HG03103 (cell line): ENCODE measurements around the gene SEM1.
"Not testable (repeated sequence)": the region's sequence is repeated elsewhere in the genome, so short reads cannot be mapped to it uniquely, and the experiment has no call there.

Experiments used
- ATAC-seq: cut with Tn5 transposase; IDR thresholded peaks from one replicate; pipeline ENCODE4 v1.9.1; 2021; ENCODE audit warnings: low read depth; ENCODE audit not compliant: unreplicated experiment

Gene SEM1

DNA sequence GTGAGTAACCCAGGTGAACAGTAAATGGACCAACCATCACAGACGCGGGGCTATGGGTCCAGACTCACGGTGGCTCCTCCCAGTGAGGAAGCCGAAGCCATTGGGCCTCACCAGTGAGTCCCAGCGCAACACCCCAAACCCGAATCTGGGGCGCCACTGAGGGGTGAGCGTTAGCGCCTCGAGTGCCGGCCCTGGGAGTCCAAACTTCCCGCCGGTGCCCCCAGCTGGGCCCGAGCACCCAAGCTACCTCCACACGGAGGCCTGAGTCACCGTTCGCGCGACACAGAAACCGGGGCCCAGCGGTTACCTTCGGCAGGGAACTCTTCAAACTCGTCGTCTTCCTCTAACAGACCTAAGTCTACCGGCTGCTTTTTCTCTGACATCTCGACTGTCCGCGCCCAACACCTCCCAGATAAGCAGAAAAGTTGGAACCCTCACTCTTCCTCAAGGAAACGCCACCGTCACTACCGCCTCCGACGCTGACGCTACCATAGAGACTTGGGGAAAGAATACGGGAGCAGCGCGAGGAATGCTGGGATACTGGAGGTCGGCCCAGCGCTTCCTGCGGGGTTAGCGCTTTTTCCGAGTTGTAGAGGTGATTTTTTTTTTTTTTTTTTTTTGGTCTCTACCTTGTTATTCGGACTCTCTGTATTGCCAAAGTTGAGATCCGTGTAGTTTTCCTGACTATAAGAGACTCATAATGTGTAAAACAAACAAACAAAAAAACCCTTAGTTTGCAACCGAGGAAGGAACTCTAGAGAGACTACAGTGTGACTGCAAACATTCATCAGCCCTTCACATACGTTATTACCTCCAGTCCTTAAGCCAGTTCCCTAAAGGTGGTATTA is at the start of gene SEM1:
Gene SEM1 (minus strand): TSS at position 466 of the 848 bp plus-strand sequence. CDS start 83 bp downstream, at position 383.
- ATAC-seq: peak; percentile 82

DNA sequence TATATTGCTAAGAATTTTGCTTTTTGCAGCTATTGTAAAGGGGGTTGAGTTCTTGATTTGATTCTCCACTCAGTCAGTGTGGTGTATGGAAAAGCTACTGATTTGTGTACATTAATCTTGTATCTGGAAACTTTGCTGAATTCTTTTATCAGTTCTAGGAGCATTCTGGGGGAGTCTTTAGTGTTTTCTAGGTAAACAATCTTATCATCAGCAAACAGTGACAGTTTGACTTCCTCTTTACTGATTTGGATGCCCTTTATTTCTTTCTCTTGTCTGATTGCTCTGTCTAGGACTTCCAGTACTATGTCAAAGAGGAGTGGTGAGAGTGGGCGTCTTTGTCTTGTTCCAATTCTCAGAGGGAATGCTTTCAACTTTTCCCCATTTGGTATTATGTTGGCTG is 48.2 kb upstream of the SEM1 start:
- not testable (repeated sequence) for ATAC-seq

GRCh38 chr7:96747418-96747940 is 37.8 kb upstream of the SEM1 start:
- ATAC-seq: no peak

DNA sequence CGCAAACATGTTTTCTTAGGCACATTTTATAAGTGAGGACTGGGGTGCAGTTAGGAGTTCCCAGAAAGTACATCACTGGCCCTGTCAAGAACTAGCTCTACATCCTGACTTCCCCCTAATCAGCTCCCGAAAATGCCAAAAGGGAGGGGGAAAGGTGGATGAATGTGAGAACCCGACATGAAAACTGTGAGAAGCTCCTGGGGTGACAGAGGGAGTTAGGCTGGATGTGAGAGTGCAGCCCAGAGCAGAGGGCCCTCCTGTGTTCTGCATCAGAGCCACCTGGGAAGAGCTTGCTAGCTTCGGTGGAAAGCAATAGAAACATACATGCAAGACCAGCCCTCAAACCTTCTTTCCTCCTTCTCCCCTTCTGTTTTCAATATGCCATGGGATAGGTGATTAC is 30.5 kb upstream of the SEM1 start:
- no peak for ATAC-seq

GRCh38 chr7:96739609-96740008 is 30.0 kb upstream of the SEM1 start:
- ATAC-seq: no peak

DNA sequence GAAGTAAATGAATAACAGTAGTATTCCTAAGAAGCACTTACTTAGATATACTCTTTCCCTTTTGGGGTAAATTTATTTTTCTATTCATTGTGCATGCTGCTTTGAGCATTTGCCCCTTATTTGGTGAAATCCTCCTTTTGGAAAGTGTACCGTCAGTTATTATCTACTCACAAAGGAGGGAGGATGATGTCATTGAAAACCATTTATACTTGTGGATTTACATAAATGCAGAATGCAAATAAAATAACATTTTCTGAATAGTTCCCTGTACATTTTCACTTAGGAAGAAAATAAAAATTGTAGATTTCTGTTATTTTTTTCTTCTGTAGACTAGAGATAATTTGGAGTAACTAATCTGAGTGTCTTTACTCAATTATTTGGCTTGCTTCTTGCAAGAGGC is 29.5 kb upstream of the SEM1 start:
- ATAC-seq: no peak

DNA sequence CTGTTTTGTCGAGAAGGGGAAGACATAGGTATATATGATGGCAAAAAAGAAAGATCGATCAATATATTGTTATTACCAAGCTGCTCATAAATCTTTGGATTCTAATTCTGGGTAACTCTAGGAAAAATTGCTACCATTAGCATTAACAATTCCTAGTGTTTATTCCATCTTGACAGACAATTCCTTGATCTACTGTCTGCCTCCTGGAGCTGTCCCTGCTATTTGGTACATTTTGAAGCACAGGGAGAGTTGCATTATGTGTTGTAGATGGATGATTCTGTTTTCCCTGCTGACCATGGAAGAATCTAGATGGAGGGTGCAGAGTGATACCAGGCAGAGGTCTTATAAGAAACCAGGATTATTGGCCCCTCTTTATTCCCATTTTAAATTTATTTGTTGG is 29.1 kb upstream of the SEM1 start:
- ATAC-seq: no peak

DNA sequence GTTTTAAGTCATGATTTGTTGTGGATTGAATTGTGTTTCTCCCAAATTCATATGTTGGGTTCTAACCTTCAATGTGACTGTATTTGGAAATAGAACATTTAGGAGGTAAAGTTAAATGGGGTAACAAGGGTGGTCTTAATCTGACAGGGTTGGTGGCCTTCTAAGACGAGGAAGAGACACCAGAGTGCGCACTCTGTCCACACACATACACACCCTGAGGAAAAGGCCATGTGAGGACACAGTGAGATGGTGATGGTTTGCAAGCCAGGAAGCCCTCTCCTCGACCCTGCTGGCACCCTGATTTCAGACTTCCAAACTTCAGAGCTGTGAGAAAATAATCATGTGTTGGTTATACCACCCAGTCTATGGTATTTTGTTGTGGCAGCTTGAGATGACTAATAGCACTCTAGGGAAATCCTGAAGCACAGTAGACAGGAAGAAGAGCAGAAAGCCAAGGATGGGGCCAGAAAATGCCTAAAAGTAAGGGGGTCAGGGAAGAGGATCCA is 28.0 kb upstream of the SEM1 start:
- no peak for ATAC-seq

- no peak for ATAC-seq
These were observed 24.7 kb upstream of the SEM1 start for GRCh38 chr7:96734343-96734742.

GRCh38 chr7:96729820-96730219 is 20.2 kb upstream of the SEM1 start:
- ATAC-seq: no peak

DNA sequence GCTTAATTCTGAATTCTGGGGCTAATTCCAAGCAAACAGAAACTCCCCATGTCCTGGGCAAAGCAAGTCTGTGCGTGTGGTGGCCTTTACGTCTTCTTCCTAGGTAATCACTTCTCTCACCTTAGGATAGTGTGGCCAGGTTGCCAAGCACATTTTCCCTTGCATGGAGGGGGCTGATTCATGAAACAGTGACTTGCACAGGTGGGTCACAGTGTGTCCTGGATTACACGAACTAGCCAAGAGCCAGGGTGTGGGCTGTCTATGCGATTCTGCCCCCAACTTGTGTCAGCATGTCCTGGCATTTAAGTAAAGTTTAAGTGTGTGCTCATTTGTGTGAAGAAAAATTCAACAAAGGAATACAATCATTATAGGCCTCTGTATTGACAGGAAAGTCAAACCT is 18.5 kb upstream of the SEM1 start:
- ATAC-seq: no peak

DNA sequence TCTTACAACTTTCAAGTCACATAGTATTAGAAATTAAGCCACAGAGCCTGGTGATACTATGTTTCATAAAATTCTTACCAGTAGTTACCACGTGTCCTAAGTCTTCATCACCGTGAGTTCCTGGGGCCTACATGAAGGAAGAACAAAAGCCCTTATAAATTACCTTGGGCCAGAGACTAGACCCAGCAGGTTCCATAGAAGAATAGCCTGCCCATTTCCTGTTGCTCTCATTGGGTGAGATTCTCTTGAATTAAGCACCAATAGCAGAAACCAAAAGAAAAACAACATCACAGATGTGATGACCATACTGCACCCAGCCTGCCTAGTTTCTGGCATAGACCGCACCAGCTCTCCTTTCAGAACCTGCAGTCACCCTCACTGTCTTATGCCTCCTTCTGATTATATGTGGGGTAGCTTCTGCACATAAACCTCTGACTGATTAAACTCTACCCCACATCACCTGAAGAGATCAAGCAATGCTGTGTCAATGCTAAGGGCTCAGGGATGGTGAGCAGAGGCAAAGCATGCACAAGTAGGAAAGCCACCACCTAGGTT is 18.0 kb upstream of the SEM1 start:
- ATAC-seq: no peak

- ATAC-seq: no peak
These were observed 14.0 kb upstream of the SEM1 start for GRCh38 chr7:96723622-96724021.

DNA sequence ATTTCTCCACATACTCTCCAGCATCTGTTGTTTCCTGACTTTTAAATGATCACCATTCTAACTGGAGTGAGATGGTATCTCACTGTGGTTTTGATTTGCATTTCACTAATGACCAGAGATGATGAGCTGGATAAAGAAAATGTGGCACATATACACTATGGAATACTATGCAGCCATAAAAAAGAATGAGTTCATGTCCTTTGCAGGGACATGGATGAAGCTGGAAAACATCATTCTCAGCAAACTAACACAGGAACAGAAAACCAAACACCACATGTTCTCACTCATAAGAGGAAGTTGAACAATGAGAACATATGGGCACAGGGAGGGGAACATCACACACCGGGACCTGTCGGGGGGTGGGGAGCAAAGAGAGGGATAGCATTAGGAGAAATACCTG is 13.3 kb upstream of the SEM1 start:
- not testable (repeated sequence) for ATAC-seq

DNA sequence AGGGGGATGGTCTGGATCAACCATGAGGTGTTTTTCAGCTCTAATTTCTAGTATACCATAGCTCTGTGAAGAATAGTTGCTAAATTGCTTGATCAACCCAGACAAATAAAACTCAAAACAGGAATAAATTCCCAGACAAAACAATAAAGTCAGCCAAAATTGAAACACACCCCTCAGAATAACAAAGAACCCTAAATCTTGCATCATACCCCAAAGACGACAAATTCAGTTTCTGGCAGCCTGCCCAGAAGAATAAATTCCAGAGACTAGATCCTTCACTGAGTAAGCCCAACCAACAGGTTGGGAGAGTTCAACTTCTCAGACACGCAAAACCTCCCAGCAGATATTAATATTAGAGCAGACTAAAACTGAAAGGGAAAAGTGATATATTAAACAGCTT is 11.2 kb upstream of the SEM1 start:
- ATAC-seq: no peak

GRCh38 chr7:96719164-96719563 is 9.5 kb upstream of the SEM1 start:
- ATAC-seq: no peak

GRCh38 chr7:96718107-96719003 is 8.7 kb upstream of the SEM1 start:
- ATAC-seq: no peak

GRCh38 chr7:96713037-96713436 is 3.4 kb upstream of the SEM1 start:
- ATAC-seq: no peak

- ATAC-seq: no peak
These were observed 898 bp upstream of the SEM1 start for GRCh38 chr7:96710544-96710943.

GRCh38 chr7:96708872-96709271 is 774 bp downstream of the SEM1 start:
- no peak for ATAC-seq
